ENCODE measurements around the gene CCDC7.
"Not testable (repeated sequence)": the region's sequence is repeated elsewhere in the genome, so short reads cannot be mapped to it uniquely, and the experiment has no call there.

- TF ChIP-seq ETV6 (conservative IDR thresholded peaks at IDR 0.05 in 1 of 2, IDR thresholded peaks at IDR 0.05 in 1 of 2; ENCODE audit: borderline replicate concordance in 1 of 2, low read depth in 1 of 2); SUZ12 (IDR thresholded peaks at IDR 0.05; ENCODE audit: unreplicated experiment); RELA (IDR thresholded peaks at IDR 0.05; ENCODE audit: borderline replicate concordance, partially characterized antibody); CREM (IDR thresholded peaks at IDR 0.05; ENCODE audit: low read depth); REST (IDR thresholded peaks at IDR 0.05; ENCODE audit: low read depth, low read length); TAF1 (IDR thresholded peaks at IDR 0.05; ENCODE audit: borderline replicate concordance, low read depth, low read length); HCFC1 (IDR thresholded peaks at IDR 0.05; ENCODE audit: low read length); TCF3 (IDR thresholded peaks at IDR 0.05; ENCODE audit: borderline replicate concordance, insufficient read depth, low read depth, low read length); USF1 (IDR thresholded peaks at IDR 0.05; ENCODE audit: borderline replicate concordance, extremely low read length, insufficient read depth, low read depth, low read length); SP1 (IDR thresholded peaks at IDR 0.05; ENCODE audit: low read depth, low read length); FOXM1 (IDR thresholded peaks at IDR 0.05; ENCODE audit: low read depth, low read length); NFIC (IDR thresholded peaks at IDR 0.05; ENCODE audit: low read depth, low read length); BHLHE40 (IDR thresholded peaks at IDR 0.05; ENCODE audit: borderline replicate concordance in 1 of 2, low read depth in 2 of 2, low read length in 1 of 2): not testable (repeated sequence)
- TF ChIP-seq, protein P1, sequence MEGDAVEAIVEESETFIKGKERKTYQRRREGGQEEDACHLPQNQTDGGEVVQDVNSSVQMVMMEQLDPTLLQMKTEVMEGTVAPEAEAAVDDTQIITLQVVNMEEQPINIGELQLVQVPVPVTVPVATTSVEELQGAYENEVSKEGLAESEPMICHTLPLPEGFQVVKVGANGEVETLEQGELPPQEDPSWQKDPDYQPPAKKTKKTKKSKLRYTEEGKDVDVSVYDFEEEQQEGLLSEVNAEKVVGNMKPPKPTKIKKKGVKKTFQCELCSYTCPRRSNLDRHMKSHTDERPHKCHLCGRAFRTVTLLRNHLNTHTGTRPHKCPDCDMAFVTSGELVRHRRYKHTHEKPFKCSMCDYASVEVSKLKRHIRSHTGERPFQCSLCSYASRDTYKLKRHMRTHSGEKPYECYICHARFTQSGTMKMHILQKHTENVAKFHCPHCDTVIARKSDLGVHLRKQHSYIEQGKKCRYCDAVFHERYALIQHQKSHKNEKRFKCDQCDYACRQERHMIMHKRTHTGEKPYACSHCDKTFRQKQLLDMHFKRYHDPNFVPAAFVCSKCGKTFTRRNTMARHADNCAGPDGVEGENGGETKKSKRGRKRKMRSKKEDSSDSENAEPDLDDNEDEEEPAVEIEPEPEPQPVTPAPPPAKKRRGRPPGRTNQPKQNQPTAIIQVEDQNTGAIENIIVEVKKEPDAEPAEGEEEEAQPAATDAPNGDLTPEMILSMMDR (IDR thresholded peaks at IDR 0.05 in 2 of 3, conservative IDR thresholded peaks at IDR 0.05 in 1 of 3; ENCODE audit: control insufficient read depth in 2 of 3, extremely low read depth in 1 of 3, insufficient read depth in 1 of 3, low read depth in 3 of 3, low read length in 3 of 3), result not testable (repeated sequence)
Measured at GRCh38 chr10:32562695-32563094, 116.8 kb downstream of the CCDC7 start.
